Measurements from ENCODE around the gene OR6V1.
"Not testable (repeated sequence)": the region's sequence is repeated elsewhere in the genome, so short reads cannot be mapped to it uniquely, and the experiment has no call there.

OR6V1 gene

GRCh38 chr7:143043391-143043790 is 8.8 kb upstream of the OR6V1 start:
- peak; percentile 26 for DNase-seq

- no peak for DNase-seq
Measured at GRCh38 chr7:143046426-143046851, 5.7 kb upstream of the OR6V1 start.

- no peak for DNase-seq
Measured at GRCh38 chr7:143047326-143047725, 4.8 kb upstream of the OR6V1 start.

GRCh38 chr7:143048827-143049226 is 3.3 kb upstream of the OR6V1 start:
- no peak for DNase-seq

GRCh38 chr7:143049362-143049761 is 2.8 kb upstream of the OR6V1 start:
- DNase-seq, result no peak

- DNase-seq, result no peak
Measured at GRCh38 chr7:143050931-143051330, 1.2 kb upstream of the OR6V1 start.

- DNase-seq, result no peak
Measured at GRCh38 chr7:143054621-143055020, 2.5 kb downstream of the OR6V1 start.

- DNase-seq, result no peak
Measured at GRCh38 chr7:143055754-143056153, 3.6 kb downstream of the OR6V1 start.

GRCh38 chr7:143063741-143064140 is 11.6 kb downstream of the OR6V1 start:
- no peak for DNase-seq

GRCh38 chr7:143068446-143068845 is 16.3 kb downstream of the OR6V1 start:
- no peak for DNase-seq

- no peak for DNase-seq
Measured at GRCh38 chr7:143069912-143070500, 17.9 kb downstream of the OR6V1 start.

- DNase-seq, result no peak
Measured at GRCh38 chr7:143073556-143073955, 21.4 kb downstream of the OR6V1 start.

GRCh38 chr7:143074141-143074540 is 22.0 kb downstream of the OR6V1 start:
- DNase-seq, result no peak

- no peak for DNase-seq
Measured at GRCh38 chr7:143085109-143085508, 33.0 kb downstream of the OR6V1 start.

GRCh38 chr7:143085610-143086009 is 33.5 kb downstream of the OR6V1 start:
- not testable (repeated sequence) for DNase-seq

GRCh38 chr7:143088549-143089231 is 36.5 kb downstream of the OR6V1 start:
- not testable (repeated sequence) for DNase-seq

- DNase-seq, result no peak
Measured at GRCh38 chr7:143096146-143096545, 44.0 kb downstream of the OR6V1 start.

GRCh38 chr7:143099579-143099978 is 47.4 kb downstream of the OR6V1 start:
- not testable (repeated sequence) for DNase-seq
